HepG2 (cell line): ENCODE results near the gene PALM. TPM values are rescaled to one million over a fixed set of nuclear protein-coding genes. Genes with fewer than 3 reads are reported as not detected.

Experiments used
- BRD4 ChIP-seq: sonication (generic); formaldehyde crosslinking; IDR thresholded peaks from 2 replicates; pipeline ENCODE4 v1.4.0; 2020; ENCODE audit warnings: missing genetic modification reagents
- CEBPB ChIP-seq: IDR thresholded peaks from 2 replicates; pipeline ENCODE4 v1.6.1; 2011; ENCODE audit warnings: low read depth, low read length, improper control_type of control experiment, borderline replicate concordance
- CREB1 ChIP-seq, 2 experiments: fragments of 450-650 bp in 1 of 2; IDR thresholded peaks; 2 replicates each; pipeline ENCODE4 v1.6.1; 2016 to 2017; ENCODE audit warnings: control low read depth in 1 of 2, mild to moderate bottlenecking in 1 of 2, missing compliant biosample characterization in 1 of 2, missing genetic modification characterization in 1 of 2
- EED ChIP-seq: sonication (generic); formaldehyde crosslinking; IDR thresholded peaks from 2 replicates; pipeline ENCODE4 v1.5.0; 2020; ENCODE audit warnings: mild to moderate bottlenecking, missing genetic modification reagents
- GFI1 ChIP-seq: sonication (generic); formaldehyde crosslinking; IDR thresholded peaks from 2 replicates; pipeline ENCODE4 v1.5.0; 2020; ENCODE audit warnings: missing genetic modification reagents, mild to moderate bottlenecking, borderline replicate concordance
- MLLT10 ChIP-seq: sonication (generic); formaldehyde crosslinking; IDR thresholded peaks from 2 replicates; pipeline ENCODE4 v1.4.0; 2020; ENCODE audit warnings: missing genetic modification reagents
- MTA3 ChIP-seq: sonication (generic); formaldehyde crosslinking; IDR thresholded peaks from 2 replicates; pipeline ENCODE4 v1.4.0; 2020; ENCODE audit warnings: missing genetic modification reagents
- TBX2 ChIP-seq: sonication (generic); formaldehyde crosslinking; IDR thresholded peaks from 2 replicates; pipeline ENCODE4 v1.5.0; 2020; ENCODE audit warnings: missing genetic modification reagents, mild to moderate bottlenecking, borderline replicate concordance
- ZBTB3 ChIP-seq: sonication (generic); formaldehyde crosslinking; IDR thresholded peaks from 2 replicates; pipeline ENCODE4 v1.4.0; 2020; ENCODE audit warnings: low read depth, mild to moderate bottlenecking, moderate library complexity, missing genetic modification reagents, borderline replicate concordance
- ZNF432 ChIP-seq: sonication (generic); formaldehyde crosslinking; IDR thresholded peaks from 2 replicates; pipeline ENCODE4 v1.5.0; 2020; ENCODE audit warnings: missing genetic modification reagents, mild to moderate bottlenecking, borderline replicate concordance
- ZNF572 ChIP-seq: sonication (generic); formaldehyde crosslinking; IDR thresholded peaks from 2 replicates; pipeline ENCODE4 v1.5.1; 2020; ENCODE audit warnings: mild to moderate bottlenecking, missing genetic modification reagents
- ZNF7 ChIP-seq: IDR thresholded peaks from 2 replicates; pipeline ENCODE4 v1.6.1; 2016; ENCODE audit warnings: missing biosample characterization, missing genetic modification reagents
- ZNF773 ChIP-seq: sonication (generic); formaldehyde crosslinking; IDR thresholded peaks from 2 replicates; pipeline ENCODE4 v1.4.0; 2020; ENCODE audit warnings: missing genetic modification reagents, borderline replicate concordance
- polyA plus RNA-seq, 8 experiments: library from polyadenylated mRNA; depleted of rRNA in 3 of 8; stranded (reverse) in 7 of 8; unstranded in 1 of 8; fragments of >200 nt; fragmentation: Illumina TruSeq in 4 of 8; extraction: Trizol in 4 of 8; gene quantifications; 2 replicates each; pipeline versions ENCODE4 v1.2.1 to v1.2.3, GENCODE V29; 2011 to 2016; ENCODE audit warnings: low read depth in 4 of 8, missing spikeins in 1 of 8, mixed read lengths in 1 of 8; ENCODE audit not compliant: insufficient read depth in 1 of 8
- total RNA-seq, 5 experiments: library from RNA; depleted of rRNA; stranded (reverse); fragments of >200 nt; fragmentation: Illumina TruSeq; extraction: Trizol; gene quantifications; 2 replicates each; pipeline ENCODE4 v1.2.3, GENCODE V29; 2016; ENCODE audit warnings: low read depth in 1 of 5
- TF ChIP-seq, protein P1 (sequence below): sonication (generic); formaldehyde crosslinking; IDR thresholded peaks from 2 replicates; pipeline ENCODE4 v1.4.0; 2020; ENCODE audit warnings: low read depth, missing genetic modification reagents
- TF ChIP-seq, protein P2 (sequence below): sonication (generic); formaldehyde crosslinking; IDR thresholded peaks from 2 replicates; pipeline ENCODE4 v1.4.0; 2020; ENCODE audit warnings: missing genetic modification reagents
- TF ChIP-seq, protein P3 (sequence below): sonication (generic); formaldehyde crosslinking; IDR thresholded peaks from 2 replicates; pipeline ENCODE4 v1.4.0; 2020; ENCODE audit warnings: missing genetic modification reagents
- TF ChIP-seq, protein P4 (sequence below): sonication (generic); formaldehyde crosslinking; IDR thresholded peaks from 2 replicates; pipeline ENCODE4 v1.4.0; 2020; ENCODE audit warnings: mild to moderate bottlenecking, missing genetic modification reagents

PALM gene
- total and polyA plus RNA-seq, 2 of the 13 experiments (the other 11 are each of a cell fraction or from before 2014, with no cell fraction given), result 4.0 to 9.7 TPM

DNA sequence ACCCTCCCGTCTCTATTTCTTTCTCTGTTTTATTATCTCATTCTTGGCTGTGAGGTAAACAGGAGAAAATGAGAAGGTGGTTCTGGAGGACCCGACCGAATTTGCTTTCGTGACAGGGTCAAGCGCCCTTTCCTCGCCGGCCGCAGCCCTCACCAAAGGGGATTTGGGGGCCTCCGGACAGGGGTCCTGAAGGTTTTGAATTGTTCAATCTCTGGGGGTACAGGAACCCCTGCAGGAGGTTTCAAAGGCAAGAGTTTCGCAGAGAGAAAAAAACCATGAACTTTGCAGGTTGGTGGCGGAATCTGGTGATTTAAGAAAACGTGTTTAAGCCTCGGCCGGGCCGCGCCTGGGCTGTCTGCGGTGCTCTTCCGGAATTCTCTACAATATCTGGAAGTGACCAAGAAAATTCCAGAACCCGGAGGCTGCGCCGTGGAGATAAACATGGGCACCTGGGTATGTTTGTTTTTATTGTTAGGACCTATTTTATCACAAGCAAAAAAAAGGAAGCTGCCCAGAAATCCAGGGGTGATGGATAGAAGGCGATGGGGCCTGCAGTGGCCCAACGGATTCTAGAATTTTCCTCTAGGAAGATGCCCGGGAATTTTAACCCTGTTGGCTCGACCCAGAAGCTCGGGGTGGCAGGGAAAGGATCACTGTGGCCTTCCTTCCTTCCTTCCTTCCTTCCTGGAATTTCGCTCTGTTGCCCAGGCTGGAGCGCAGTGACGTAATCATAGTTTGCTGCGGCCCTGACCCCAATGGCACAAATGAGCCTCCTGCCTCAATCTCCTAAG is 74.3 kb downstream of the PALM start (continued):
- TF ChIP-seq, protein P1, sequence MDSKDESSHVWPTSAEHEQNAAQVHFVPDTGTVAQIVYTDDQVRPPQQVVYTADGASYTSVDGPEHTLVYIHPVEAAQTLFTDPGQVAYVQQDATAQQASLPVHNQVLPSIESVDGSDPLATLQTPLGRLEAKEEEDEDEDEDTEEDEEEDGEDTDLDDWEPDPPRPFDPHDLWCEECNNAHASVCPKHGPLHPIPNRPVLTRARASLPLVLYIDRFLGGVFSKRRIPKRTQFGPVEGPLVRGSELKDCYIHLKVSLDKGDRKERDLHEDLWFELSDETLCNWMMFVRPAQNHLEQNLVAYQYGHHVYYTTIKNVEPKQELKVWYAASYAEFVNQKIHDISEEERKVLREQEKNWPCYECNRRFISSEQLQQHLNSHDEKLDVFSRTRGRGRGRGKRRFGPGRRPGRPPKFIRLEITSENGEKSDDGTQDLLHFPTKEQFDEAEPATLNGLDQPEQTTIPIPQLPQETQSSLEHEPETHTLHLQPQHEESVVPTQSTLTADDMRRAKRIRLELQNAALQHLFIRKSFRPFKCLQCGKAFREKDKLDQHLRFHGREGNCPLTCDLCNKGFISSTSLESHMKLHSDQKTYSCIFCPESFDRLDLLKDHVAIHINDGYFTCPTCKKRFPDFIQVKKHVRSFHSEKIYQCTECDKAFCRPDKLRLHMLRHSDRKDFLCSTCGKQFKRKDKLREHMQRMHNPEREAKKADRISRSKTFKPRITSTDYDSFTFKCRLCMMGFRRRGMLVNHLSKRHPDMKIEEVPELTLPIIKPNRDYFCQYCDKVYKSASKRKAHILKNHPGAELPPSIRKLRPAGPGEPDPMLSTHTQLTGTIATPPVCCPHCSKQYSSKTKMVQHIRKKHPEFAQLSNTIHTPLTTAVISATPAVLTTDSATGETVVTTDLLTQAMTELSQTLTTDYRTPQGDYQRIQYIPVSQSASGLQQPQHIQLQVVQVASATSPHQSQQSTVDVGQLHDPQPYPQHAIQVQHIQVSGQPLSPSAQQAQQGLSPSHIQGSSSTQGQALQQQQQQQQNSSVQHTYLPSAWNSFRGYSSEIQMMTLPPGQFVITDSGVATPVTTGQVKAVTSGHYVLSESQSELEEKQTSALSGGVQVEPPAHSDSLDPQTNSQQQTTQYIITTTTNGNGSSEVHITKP (CRISPR knock-in tag), result 0 out of 2 replicates have a peak, but pooled peaks have one; percentile 13
- TF ChIP-seq MLLT10 (CRISPR knock-in tag) (no peak), EED (CRISPR knock-in tag) (no peak), ZNF773 (CRISPR knock-in tag) (no peak), GFI1 (CRISPR knock-in tag) (peak; percentile 63; the same call in 1 of the 2 replicates), ZBTB3 (CRISPR knock-in tag) (no peak), BRD4 (CRISPR knock-in tag) (no peak), MTA3 (CRISPR knock-in tag) (no peak), ZNF7 (CRISPR knock-in tag) (no peak), ZNF432 (CRISPR knock-in tag) (no peak), CEBPB (peak; percentile 36; the same call in 1 of the 2 replicates), TBX2 (CRISPR knock-in tag) (no peak), ZNF572 (no peak), CREB1 (IDR thresholded peaks at IDR 0.05) (peak; percentile 65), CREB1 (CRISPR knock-in tag; IDR thresholded peaks at IDR 0.05) (peak; percentile 46; the same call in 1 of the 2 replicates)
- TF ChIP-seq, protein P2, sequence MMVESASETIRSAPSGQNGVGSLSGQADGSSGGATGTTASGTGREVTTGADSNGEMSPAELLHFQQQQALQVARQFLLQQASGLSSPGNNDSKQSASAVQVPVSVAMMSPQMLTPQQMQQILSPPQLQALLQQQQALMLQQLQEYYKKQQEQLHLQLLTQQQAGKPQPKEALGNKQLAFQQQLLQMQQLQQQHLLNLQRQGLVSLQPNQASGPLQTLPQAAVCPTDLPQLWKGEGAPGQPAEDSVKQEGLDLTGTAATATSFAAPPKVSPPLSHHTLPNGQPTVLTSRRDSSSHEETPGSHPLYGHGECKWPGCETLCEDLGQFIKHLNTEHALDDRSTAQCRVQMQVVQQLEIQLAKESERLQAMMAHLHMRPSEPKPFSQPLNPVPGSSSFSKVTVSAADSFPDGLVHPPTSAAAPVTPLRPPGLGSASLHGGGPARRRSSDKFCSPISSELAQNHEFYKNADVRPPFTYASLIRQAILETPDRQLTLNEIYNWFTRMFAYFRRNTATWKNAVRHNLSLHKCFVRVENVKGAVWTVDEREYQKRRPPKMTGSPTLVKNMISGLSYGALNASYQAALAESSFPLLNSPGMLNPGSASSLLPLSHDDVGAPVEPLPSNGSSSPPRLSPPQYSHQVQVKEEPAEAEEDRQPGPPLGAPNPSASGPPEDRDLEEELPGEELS (CRISPR knock-in tag), result no peak
- TF ChIP-seq, protein P3, sequence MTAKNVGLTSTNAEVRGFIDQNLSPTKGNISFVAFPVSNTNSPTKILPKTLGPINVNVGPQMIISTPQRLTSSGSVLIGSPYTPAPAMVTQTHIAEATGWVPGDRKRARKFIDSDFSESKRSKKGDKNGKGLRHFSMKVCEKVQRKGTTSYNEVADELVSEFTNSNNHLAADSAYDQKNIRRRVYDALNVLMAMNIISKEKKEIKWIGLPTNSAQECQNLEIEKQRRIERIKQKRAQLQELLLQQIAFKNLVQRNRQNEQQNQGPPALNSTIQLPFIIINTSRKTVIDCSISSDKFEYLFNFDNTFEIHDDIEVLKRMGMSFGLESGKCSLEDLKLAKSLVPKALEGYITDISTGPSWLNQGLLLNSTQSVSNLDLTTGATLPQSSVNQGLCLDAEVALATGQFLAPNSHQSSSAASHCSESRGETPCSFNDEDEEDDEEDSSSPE (CRISPR knock-in tag), result no peak
- TF ChIP-seq, protein P4, sequence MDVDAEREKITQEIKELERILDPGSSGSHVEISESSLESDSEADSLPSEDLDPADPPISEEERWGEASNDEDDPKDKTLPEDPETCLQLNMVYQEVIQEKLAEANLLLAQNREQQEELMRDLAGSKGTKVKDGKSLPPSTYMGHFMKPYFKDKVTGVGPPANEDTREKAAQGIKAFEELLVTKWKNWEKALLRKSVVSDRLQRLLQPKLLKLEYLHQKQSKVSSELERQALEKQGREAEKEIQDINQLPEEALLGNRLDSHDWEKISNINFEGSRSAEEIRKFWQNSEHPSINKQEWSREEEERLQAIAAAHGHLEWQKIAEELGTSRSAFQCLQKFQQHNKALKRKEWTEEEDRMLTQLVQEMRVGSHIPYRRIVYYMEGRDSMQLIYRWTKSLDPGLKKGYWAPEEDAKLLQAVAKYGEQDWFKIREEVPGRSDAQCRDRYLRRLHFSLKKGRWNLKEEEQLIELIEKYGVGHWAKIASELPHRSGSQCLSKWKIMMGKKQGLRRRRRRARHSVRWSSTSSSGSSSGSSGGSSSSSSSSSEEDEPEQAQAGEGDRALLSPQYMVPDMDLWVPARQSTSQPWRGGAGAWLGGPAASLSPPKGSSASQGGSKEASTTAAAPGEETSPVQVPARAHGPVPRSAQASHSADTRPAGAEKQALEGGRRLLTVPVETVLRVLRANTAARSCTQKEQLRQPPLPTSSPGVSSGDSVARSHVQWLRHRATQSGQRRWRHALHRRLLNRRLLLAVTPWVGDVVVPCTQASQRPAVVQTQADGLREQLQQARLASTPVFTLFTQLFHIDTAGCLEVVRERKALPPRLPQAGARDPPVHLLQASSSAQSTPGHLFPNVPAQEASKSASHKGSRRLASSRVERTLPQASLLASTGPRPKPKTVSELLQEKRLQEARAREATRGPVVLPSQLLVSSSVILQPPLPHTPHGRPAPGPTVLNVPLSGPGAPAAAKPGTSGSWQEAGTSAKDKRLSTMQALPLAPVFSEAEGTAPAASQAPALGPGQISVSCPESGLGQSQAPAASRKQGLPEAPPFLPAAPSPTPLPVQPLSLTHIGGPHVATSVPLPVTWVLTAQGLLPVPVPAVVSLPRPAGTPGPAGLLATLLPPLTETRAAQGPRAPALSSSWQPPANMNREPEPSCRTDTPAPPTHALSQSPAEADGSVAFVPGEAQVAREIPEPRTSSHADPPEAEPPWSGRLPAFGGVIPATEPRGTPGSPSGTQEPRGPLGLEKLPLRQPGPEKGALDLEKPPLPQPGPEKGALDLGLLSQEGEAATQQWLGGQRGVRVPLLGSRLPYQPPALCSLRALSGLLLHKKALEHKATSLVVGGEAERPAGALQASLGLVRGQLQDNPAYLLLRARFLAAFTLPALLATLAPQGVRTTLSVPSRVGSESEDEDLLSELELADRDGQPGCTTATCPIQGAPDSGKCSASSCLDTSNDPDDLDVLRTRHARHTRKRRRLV (CRISPR knock-in tag), result no peak
